ENCODE measurements around the gene MRFAP1. TPM values are rescaled to one million over a fixed set of nuclear protein-coding genes. Genes with fewer than 3 reads are reported as not detected.

MRFAP1 gene
- polyA plus RNA-seq, 1 donor from 2014 or later = 322 TPM

DNA sequence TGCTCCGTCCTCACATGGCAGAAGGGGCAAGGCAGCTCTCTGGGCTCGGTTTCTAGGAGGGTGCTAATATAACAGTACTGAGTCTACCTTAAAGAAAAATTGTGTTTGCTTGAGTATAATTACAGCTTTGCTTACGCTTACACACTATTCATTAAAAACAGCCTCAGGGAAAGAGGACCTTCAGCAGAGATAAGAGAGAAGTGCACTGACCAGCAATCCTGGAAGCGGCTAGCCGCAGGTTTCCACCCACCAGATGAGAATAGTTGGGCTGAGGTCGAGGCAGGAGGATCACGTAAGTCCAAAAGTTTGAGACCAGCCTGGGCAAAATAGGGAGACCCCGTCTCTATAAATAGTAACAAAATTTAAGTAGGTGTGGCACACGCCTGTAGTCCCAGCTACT, 15.2 kb upstream of the MRFAP1 start:
- no peak overlapping the region for H2AFZ ChIP-seq (ENCODE audit: low read depth, low read length)
- TF ChIP-seq SMC3 (conservative IDR thresholded peaks at IDR 0.05; ENCODE audit: poor library complexity) (no peak), MXI1 (conservative IDR thresholded peaks at IDR 0.05; ENCODE audit: poor library complexity, severe bottlenecking) (no peak), TAF1 (IDR thresholded peaks at IDR 0.05; ENCODE audit: low read depth) (no peak), EZH2 (IDR thresholded peaks at IDR 0.05; ENCODE audit: borderline replicate concordance, insufficient read depth, low read length, poor library complexity, severe bottlenecking) (no peak)
- TF ChIP-seq, protein P1, sequence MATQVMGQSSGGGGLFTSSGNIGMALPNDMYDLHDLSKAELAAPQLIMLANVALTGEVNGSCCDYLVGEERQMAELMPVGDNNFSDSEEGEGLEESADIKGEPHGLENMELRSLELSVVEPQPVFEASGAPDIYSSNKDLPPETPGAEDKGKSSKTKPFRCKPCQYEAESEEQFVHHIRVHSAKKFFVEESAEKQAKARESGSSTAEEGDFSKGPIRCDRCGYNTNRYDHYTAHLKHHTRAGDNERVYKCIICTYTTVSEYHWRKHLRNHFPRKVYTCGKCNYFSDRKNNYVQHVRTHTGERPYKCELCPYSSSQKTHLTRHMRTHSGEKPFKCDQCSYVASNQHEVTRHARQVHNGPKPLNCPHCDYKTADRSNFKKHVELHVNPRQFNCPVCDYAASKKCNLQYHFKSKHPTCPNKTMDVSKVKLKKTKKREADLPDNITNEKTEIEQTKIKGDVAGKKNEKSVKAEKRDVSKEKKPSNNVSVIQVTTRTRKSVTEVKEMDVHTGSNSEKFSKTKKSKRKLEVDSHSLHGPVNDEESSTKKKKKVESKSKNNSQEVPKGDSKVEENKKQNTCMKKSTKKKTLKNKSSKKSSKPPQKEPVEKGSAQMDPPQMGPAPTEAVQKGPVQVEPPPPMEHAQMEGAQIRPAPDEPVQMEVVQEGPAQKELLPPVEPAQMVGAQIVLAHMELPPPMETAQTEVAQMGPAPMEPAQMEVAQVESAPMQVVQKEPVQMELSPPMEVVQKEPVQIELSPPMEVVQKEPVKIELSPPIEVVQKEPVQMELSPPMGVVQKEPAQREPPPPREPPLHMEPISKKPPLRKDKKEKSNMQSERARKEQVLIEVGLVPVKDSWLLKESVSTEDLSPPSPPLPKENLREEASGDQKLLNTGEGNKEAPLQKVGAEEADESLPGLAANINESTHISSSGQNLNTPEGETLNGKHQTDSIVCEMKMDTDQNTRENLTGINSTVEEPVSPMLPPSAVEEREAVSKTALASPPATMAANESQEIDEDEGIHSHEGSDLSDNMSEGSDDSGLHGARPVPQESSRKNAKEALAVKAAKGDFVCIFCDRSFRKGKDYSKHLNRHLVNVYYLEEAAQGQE (IDR thresholded peaks at IDR 0.05; ENCODE audit: borderline replicate concordance) = no peak

DNA sequence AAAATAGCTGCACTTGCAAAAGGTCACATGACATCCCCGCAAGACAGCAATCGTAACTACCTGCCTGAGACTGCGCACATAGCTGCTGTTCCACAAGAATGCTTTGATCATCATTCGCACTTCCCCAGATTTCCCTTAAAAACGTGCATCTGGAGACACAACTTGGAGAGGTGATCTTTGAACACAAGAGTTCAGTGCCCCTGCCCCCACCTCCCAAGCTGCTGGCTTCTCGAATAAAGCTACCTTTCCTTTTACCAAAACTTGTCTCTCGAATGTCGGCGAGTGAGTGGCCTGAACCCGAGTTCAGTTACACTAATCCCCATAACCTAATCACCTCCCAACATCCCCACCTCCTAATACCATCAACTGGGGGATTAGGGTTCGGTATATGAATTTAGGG, 14.4 kb upstream of the MRFAP1 start:
- Histone ChIP-seq H3F3A (ENCODE audit: insufficient read depth, low read length, poor library complexity, severe bottlenecking) (no peaks in the 10 kb centered on the region), H3K27me3 (ENCODE audit: insufficient read depth, low read depth, low read length) (no peaks in the 10 kb centered on the region), H4K20me1 (ENCODE audit: insufficient read depth) (no peaks in the 10 kb centered on the region), H3K9me2 (ENCODE audit: insufficient read depth, low read length) (no peaks in the 10 kb centered on the region), H3K79me2 (replicated peaks; ENCODE audit: insufficient read depth, low read length) (no peaks in the 10 kb centered on the region), H2AFZ (ENCODE audit: low read depth, low read length) (no peak overlapping the region), H3K27ac (ENCODE audit: low read length) (no peak overlapping the region), H3K4me2 (ENCODE audit: low read length) (no peak overlapping the region), H3K9ac (ENCODE audit: low read length) (no peak overlapping the region), H3K4me3 (ENCODE audit: low read length) (no peak overlapping the region), H3K9me3 (ENCODE audit: low read length) (no peaks in the 10 kb centered on the region), H3K36me3 (ENCODE audit: insufficient read depth, low read length) (no peaks in the 10 kb centered on the region)
- TF ChIP-seq, protein P2, sequence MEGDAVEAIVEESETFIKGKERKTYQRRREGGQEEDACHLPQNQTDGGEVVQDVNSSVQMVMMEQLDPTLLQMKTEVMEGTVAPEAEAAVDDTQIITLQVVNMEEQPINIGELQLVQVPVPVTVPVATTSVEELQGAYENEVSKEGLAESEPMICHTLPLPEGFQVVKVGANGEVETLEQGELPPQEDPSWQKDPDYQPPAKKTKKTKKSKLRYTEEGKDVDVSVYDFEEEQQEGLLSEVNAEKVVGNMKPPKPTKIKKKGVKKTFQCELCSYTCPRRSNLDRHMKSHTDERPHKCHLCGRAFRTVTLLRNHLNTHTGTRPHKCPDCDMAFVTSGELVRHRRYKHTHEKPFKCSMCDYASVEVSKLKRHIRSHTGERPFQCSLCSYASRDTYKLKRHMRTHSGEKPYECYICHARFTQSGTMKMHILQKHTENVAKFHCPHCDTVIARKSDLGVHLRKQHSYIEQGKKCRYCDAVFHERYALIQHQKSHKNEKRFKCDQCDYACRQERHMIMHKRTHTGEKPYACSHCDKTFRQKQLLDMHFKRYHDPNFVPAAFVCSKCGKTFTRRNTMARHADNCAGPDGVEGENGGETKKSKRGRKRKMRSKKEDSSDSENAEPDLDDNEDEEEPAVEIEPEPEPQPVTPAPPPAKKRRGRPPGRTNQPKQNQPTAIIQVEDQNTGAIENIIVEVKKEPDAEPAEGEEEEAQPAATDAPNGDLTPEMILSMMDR (IDR thresholded peaks at IDR 0.05; ENCODE audit: poor library complexity, severe bottlenecking) = no peak
- TF ChIP-seq POLR2AphosphoS5 (IDR thresholded peaks at IDR 0.05) (no peak), SMC3 (conservative IDR thresholded peaks at IDR 0.05; ENCODE audit: poor library complexity) (no peak), TAF1 (IDR thresholded peaks at IDR 0.05; ENCODE audit: low read depth) (no peak), EZH2 (IDR thresholded peaks at IDR 0.05; ENCODE audit: borderline replicate concordance, insufficient read depth, low read length, poor library complexity, severe bottlenecking) (no peak), EP300 (conservative IDR thresholded peaks at IDR 0.05; ENCODE audit: poor library complexity, severe bottlenecking) (no peak), RAD21 (conservative IDR thresholded peaks at IDR 0.05) (no peak), MXI1 (conservative IDR thresholded peaks at IDR 0.05; ENCODE audit: poor library complexity, severe bottlenecking) (no peak)
- TF ChIP-seq, protein P1 (IDR thresholded peaks at IDR 0.05; ENCODE audit: borderline replicate concordance) = no peak

More for the DNA sequence above, 15.2 kb upstream of the MRFAP1 start:
- H3K79me2 ChIP-seq (replicated peaks; ENCODE audit: insufficient read depth, low read length) = no peaks in the 10 kb centered on the region
- H4K20me1 ChIP-seq (ENCODE audit: insufficient read depth) = no peaks in the 10 kb centered on the region
- no peaks in the 10 kb centered on the region for H3K9me3 ChIP-seq (ENCODE audit: low read length)
- no peaks in the 10 kb centered on the region for H3K36me3 ChIP-seq (ENCODE audit: insufficient read depth, low read length)
- H3K4me2 ChIP-seq (ENCODE audit: low read length) = no peak overlapping the region
- H3K27ac ChIP-seq (ENCODE audit: low read length) = no peak overlapping the region
- H3K9me2 ChIP-seq (ENCODE audit: insufficient read depth, low read length) = no peaks in the 10 kb centered on the region
- H3K27me3 ChIP-seq (ENCODE audit: insufficient read depth, low read depth, low read length) = no peaks in the 10 kb centered on the region
- H3K4me3 ChIP-seq (ENCODE audit: low read length) = no peak overlapping the region
- H3K9ac ChIP-seq (ENCODE audit: low read length) = no peak overlapping the region
- no peaks in the 10 kb centered on the region for H3F3A ChIP-seq (ENCODE audit: insufficient read depth, low read length, poor library complexity, severe bottlenecking)

Data from neural cell (in vitro differentiated cells).